ENCODE measurements around the gene ID1.
"Not testable (repeated sequence)": the region's sequence is repeated elsewhere in the genome, so short reads cannot be mapped to it uniquely, and the experiment has no call there.

Gene ID1

DNA sequence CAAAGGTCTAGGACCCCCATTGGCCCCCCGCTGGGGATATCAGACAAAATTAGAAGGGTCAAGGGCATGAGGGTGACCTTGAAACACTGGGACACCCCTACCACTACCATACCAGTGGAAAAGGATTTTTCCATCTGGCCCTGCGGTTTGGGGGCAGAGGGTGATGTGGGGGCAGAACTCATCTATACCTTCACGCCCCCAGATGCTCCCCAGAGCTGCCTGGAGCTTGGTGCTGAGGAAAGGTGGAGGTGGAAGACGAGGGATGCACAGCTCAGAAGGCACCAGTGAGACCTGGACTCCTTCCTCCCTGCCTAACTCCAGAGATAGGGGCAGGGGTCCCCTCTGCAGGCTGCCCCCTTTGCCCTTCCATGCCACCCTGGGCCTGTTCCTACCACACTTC is 33.7 kb downstream of the ID1 start:
- DNase-seq = no peak

DNA sequence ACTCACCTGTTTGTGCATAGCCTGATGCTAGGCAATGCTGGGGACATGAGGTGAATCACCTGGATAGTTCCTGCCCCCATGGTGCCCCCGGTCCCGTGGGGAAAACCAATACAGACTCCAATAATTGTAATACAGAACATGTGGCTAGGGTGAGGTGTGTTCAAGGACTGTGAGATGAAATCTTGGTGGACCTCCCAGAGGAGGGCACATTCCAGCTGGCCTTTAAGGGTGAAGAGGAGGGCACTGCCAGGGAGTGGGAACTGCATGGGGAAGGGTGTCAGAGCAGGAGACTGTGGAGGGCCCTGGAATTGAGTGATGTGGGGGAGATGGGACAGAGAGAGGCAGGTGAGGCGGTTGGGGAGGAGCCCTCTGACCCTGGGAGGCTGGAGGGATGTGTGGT is 35.2 kb downstream of the ID1 start:
- DNase-seq = no peak

DNA sequence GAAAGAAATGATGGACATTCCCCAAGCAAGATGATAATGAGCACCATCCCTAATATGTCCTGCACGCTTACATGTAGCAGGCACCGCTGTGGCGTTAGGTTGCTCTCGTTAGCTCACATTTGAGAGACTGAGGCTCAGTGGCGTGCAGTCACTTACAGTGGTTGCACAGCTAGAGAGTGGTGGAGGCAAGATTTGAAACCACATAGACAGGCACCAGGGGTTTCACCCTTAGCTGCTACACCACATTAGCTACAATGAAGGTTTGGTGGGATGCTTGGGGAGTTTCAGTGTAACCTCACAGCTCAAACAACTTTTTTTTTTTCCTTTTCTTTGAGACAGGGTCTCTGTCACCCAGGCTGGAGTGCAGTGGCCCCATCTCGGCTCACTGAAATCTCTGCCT is 36.3 kb downstream of the ID1 start:
- DNase-seq = no peak

DNA sequence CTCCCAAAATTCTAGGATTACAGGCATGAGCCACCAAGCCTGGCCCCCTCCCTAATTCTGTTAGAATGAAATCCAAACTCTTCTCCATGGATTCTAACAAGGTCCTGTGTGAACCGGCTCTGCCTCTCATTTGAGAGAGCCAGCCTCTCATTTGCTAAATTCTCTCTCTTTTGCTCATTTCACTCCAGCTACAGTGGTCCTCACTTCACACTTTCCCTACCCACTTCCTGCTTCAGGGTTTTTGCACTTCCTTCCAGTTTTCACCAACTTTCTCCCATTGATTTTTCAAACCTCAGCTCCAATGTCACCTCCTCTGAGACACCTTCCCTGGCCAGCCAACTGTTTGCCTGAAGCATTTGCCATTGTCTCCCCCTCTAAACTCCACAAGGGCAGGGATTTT is 37.7 kb downstream of the ID1 start:
- no peak for DNase-seq

DNA sequence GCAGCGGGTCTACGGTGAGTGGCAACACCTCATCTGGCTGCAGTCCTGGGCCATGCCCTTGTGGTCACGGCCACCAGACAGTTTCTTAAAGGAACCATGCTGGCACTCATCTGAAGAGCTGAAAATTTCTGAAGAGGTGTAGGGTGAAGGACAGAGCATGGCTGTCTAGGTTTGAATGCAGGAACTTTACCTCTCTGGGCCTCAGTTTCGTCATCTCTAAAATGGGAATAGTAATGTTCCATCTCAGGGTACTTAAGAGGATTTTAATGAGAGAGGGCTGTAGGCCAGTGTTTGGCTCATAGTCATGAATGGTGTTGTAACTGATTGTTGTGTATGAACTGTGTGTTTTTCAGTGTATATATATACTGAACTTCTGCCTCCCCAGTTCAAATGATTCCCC is 38.4 kb downstream of the ID1 start:
- DNase-seq = no peak

DNA sequence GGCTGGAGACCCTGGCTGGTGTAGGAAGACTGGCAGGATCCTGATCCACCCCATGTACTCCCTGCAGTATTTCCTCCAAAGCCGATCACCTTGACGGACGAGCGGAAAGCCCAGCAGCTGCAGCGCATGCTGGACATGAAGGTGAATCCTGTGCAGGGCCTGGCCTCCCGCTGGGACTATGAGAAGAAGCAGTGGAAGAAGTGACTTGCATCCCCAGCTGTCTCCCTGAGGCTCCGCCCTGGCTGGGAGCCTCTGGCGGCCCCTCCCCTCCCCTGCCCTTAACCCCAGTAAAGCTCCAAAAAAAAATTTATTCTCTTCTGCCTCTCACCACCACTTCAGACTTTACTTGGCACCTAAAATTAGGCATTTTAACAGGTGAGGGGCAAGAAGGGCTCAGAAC is 39.6 kb downstream of the ID1 start:
- no peak for DNase-seq

DNA sequence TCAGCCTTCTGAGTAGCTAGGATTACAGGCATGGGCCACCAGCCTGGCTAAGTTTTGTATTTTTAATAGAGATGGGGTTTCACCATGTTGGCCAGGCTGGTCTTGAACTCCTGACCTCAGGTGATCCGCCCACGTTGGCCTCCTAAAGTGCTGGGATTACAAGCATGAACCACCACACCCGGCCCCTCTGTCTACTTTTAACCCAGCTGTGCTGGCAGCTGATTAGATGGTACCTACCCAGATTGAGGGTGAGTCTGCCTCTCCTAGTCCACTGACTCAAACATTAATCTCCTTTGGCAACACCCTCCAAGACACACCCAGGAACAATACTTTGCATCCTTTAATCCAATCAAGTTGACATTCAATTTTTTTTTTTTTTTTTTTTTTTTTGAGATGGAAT is 43.0 kb downstream of the ID1 start:
- DNase-seq = not testable (repeated sequence)

DNA sequence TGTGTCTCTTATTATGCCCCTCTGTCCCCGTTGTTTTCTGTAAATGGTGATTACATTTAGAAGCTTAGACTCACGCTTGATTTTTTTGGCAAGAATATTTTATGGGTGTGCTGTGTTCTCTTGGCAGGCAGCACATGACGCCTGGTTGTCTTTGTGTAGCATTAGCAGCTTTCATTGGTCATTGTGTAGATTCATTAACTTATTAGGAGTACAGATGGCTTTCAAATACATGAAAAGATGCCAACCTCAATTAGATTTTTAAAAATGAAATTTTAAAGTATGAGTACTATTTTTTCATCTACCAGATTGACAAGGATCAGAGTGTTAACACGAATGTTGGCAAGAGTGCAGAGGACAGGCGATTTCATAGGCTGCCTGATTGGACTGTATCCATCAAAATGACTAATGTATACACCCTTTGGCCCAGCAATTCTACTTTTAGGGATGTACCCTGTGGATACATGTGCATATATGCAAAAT is 47.9 kb downstream of the ID1 start:
- DNase-seq = no peak

DNA sequence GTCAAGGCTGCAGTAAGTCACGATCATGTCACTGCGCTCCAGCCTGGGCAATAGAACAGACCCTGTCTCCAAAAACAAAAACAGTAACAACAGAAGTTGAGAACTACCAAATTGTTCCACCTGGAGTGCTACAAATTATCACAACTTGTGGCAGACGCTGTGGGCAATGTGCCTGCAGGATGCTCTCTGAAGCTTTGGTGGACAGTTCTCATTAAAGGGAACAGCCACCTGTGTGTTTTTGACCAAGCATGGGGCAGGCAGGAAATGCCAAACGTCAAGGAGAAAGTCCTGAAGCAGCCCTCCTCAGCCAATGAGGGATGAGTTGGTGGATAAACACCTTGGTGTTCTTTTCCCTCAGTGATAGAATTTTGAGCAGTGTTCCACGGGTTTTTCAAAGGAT is 48.5 kb downstream of the ID1 start:
- no peak for DNase-seq

DNA sequence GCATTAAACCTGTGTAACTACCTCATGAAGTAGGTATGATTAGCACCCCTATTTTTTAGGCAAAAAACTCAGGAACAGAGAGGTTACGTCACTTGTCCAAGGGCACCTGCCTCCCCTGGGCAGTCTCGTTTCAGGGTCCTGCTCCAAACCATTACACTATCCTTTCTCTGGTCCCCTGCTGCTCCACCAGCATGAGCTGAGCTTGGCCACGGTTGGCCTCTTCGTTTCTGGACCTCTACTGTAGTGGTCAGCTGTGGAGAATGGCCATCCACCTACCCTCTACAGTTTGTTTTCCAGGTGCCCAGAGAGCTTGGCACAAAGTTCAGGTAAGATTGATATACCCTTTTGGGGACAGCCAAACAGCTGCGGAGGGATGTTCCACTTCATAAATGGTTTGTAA is 49.4 kb downstream of the ID1 start:
- no peak for DNase-seq

All from MV-4-11 (cell line).